ENCODE measurements around the gene UBTF.

DNA sequence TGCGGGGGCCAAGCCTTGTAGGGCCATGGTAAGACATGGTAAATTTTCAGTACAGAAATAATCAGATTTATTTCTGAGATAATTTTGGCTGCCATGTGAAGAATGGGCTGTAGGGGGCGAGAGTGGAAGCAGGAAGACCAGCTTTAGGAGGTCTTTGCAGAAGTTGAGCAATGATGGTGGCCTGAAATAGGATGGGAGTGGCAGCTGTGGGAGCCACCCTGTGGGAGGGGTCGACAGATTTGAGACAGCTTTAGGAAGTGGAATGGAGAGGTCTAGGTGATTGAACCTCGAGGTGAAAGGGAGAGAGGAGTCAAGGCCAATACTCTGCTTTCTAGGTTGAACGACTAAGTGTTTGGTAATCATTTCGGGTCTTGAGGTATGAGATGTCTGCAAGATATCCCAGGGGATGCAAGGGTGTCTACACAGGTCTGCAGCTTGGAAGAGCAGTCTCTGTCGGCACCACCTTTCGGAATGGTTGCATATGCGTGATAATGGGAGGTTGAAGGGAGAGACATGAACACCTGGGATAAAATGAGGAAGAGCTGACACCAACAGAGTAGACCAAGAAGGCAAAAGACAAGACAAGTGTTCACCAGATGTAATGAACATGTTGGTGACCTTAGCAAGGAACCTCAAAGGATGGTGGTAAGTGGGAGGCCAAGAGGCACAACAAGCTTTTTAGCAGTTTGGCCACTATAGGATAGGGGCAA lies 15.6 kb downstream of the UBTF start:
- TF ChIP-seq, protein P1, sequence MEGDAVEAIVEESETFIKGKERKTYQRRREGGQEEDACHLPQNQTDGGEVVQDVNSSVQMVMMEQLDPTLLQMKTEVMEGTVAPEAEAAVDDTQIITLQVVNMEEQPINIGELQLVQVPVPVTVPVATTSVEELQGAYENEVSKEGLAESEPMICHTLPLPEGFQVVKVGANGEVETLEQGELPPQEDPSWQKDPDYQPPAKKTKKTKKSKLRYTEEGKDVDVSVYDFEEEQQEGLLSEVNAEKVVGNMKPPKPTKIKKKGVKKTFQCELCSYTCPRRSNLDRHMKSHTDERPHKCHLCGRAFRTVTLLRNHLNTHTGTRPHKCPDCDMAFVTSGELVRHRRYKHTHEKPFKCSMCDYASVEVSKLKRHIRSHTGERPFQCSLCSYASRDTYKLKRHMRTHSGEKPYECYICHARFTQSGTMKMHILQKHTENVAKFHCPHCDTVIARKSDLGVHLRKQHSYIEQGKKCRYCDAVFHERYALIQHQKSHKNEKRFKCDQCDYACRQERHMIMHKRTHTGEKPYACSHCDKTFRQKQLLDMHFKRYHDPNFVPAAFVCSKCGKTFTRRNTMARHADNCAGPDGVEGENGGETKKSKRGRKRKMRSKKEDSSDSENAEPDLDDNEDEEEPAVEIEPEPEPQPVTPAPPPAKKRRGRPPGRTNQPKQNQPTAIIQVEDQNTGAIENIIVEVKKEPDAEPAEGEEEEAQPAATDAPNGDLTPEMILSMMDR (IDR thresholded peaks at IDR 0.05; ENCODE audit: low read depth, low read length, poor library complexity, severe bottlenecking), result peak; percentile 85
- TF ChIP-seq EZH2phosphoT487 (IDR thresholded peaks at IDR 0.05; ENCODE audit: borderline replicate concordance, low read length), result no peak
